GM12872 (cell line): ENCODE measurements around the gene VASP.

Experiments used
- TF ChIP-seq, protein P1 (sequence below): IDR thresholded peaks from 3 replicates; pipeline ENCODE4 v1.5.1; 2011; ENCODE audit warnings: low read depth, mild to moderate bottlenecking, low read length, moderate library complexity; ENCODE audit not compliant: insufficient read depth

VASP gene

GRCh38 chr19:45517238-45517637, 10.0 kb downstream of the VASP start:
- TF ChIP-seq, protein P1, sequence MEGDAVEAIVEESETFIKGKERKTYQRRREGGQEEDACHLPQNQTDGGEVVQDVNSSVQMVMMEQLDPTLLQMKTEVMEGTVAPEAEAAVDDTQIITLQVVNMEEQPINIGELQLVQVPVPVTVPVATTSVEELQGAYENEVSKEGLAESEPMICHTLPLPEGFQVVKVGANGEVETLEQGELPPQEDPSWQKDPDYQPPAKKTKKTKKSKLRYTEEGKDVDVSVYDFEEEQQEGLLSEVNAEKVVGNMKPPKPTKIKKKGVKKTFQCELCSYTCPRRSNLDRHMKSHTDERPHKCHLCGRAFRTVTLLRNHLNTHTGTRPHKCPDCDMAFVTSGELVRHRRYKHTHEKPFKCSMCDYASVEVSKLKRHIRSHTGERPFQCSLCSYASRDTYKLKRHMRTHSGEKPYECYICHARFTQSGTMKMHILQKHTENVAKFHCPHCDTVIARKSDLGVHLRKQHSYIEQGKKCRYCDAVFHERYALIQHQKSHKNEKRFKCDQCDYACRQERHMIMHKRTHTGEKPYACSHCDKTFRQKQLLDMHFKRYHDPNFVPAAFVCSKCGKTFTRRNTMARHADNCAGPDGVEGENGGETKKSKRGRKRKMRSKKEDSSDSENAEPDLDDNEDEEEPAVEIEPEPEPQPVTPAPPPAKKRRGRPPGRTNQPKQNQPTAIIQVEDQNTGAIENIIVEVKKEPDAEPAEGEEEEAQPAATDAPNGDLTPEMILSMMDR: no peak

DNA sequence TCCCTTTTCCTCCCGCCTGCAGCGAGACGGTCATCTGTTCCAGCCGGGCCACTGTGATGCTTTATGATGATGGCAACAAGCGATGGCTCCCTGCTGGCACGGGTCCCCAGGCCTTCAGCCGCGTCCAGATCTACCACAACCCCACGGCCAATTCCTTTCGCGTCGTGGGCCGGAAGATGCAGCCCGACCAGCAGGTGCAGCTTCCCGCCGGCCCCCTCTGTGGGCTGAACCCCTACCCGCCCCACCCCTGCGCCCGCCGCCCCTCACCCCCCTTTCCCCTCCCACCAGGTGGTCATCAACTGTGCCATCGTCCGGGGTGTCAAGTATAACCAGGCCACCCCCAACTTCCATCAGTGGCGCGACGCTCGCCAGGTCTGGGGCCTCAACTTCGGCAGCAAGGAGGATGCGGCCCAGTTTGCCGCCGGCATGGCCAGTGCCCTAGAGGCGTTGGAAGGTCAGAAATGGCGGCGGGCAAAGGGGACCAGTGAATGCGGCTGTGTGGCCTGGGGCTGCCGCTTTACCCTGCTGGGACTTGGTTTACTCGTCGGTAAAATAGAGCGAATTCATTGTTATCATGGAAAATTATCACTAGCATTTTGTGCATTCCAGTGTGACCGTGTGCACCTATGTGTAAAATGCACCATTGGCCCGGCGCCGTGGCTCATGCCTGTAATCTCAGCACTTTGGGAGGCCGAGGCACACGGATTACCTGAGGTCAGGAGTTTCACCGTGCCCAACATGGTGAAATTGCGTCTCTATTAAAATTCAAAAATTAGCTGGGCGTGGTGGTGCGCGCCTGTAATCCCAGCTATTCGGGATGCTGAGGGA, 10.6 kb downstream of the VASP start:
- TF ChIP-seq, protein P1: no peak

DNA sequence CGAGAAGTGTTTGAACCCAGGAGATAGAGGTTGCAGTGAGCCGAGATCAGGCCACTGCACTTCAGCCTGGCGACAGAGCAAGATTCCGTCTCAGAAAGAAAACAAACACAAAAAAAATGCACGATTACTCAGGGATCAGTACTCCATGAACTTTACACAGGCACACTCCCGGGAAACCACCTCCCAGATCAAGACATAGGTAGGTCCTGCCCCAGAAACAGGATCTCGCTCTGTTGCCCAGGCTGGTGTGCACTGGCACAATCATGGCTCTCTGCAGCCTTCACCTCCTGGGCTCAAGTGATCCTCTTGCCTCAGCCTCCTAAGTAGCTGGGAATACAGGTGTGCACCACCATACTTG, 11.2 kb downstream of the VASP start:
- TF ChIP-seq, protein P1: no peak

DNA sequence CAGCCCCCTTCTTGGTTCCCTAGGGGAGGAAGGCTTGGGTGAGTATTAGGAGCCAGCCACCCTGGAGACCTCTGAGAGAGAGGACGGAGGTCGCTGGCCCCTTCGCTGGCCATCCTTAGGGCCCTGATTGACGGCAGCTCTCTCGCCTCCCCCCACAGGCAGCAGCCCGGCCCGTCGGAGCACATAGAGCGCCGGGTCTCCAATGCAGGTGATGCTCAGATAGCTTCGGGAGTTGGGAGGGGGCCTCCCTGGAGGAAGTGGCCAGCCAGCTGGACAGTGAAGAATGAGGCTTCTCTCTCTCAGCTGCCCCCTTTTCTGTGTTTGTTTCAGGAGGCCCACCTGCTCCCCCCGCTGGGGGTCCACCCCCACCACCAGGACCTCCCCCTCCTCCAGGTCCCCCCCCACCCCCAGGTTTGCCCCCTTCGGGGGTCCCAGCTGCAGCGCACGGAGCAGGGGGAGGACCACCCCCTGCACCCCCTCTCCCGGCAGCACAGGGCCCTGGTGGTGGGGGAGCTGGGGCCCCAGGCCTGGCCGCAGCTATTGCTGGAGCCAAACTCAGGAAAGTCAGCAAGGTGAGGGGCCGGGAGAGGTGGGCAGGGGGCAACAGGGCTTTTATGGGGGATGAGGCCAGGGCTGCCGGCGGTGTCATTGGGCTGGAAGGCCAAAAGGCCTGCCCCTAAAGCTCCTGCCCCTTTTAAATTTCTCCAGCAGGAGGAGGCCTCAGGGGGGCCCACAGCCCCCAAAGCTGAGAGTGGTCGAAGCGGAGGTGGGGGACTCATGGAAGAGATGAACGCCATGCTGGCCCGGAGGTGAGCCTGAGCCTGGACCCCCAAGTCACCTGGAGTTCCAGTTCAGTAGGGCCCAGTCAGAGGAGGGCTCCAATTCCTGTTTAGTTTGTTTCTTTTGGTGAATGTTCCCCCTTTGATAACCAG, 15.0 kb downstream of the VASP start:
- TF ChIP-seq, protein P1: no peak

GRCh38 chr19:45523642-45524256, 16.5 kb downstream of the VASP start:
- TF ChIP-seq, protein P1: peak; percentile 93

DNA sequence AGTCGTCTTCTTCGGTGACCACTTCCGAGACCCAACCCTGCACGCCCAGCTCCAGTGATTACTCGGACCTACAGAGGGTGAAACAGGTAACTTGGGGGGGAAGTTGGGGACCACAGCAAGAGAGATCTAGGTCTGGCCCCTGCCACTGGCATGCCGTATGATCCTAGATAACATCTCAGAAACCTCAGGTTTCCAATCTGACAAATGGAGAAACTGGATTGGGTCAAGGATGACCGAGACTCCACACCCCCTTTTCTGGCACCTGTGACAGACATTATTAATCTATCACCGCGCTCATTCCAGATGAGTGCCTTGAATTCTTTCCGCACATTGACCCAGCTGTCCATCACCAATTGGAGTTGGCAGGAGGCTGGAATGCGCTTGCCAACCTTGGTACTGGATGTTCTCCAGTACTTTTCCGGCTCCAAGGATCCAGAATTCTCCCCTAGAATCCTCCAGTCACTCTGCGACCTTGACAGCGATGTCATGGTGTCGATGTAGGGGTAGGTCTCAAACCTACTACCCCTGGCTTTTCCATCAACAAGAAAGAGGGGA, 17.4 kb downstream of the VASP start:
- TF ChIP-seq, protein P1: no peak

DNA sequence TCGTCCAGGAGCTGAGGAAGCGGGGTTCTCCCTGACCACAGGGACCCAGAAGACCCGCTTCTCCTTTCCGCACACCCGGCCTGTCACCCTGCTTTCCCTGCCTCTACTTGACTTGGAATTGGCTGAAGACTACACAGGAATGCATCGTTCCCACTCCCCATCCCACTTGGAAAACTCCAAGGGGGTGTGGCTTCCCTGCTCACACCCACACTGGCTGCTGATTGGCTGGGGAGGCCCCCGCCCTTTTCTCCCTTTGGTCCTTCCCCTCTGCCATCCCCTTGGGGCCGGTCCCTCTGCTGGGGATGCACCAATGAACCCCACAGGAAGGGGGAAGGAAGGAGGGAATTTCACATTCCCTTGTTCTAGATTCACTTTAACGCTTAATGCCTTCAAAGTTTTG, 18.9 kb downstream of the VASP start:
- TF ChIP-seq, protein P1: no peak
